Smooth muscle cell of the coronary artery (primary cell): ENCODE data around the gene KIAA0513. TPM values are rescaled to one million over a fixed set of nuclear protein-coding genes. Genes with fewer than 3 reads are reported as not detected.

ENCODE experiments used
- total RNA-seq: library from RNA; depleted of rRNA; stranded (reverse); fragments of >200 nt; gene quantifications from 2 replicates; pipeline ENCODE4 v1.2.3, GENCODE V29; 2014; ENCODE audit warnings: low replicate concordance

KIAA0513 gene, protein sequence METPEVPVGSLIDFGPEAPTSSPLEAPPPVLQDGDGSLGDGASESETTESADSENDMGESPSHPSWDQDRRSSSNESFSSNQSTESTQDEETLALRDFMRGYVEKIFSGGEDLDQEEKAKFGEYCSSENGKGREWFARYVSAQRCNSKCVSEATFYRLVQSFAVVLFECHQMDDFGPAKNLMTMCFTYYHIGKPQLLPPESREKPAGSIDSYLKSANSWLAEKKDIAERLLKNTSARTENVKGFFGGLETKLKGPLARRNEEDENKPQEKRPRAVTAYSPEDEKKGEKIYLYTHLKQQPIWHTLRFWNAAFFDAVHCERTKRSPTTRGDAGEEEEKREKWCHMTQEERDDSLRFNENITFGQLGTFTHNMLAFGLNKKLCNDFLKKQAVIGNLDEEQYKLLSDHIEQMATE
- total RNA-seq, result 8.4 and 23.3 TPM in 2 replicates

DNA sequence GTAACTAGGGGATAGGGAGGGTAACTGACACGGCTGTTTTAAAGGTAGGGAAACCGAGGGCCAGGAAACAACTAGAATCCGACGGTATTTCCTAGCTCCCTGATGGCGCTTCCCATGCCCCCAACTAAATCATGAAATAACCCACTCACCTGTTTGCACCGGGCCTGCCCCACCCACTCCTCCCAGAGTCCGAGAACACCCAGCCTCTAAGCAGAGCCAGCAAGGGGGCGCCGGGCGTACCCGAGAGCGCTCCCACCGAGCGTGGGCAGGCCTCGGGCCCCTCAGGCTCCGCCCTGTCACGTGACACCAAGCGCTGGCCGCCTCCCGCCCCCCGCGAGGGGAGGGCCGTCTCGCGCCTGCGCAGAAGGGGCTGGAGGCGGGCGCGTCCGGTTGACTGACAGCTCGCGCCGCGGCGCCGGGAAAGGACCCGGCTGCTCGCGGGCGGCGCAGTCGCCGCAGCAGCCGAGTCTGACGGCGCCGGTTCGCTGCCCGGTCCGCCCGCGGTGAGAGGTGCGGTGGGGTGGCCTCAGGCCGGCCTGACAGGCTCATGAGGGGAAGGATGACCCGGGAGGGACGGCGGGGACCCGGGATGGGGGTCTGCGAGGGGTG lies at the start of gene KIAA0513:
KIAA0513 (plus strand) TSS at position 447 of the 609 bp plus-strand sequence. CDS start 39,277 bp downstream, outside the sequence.

DNA sequence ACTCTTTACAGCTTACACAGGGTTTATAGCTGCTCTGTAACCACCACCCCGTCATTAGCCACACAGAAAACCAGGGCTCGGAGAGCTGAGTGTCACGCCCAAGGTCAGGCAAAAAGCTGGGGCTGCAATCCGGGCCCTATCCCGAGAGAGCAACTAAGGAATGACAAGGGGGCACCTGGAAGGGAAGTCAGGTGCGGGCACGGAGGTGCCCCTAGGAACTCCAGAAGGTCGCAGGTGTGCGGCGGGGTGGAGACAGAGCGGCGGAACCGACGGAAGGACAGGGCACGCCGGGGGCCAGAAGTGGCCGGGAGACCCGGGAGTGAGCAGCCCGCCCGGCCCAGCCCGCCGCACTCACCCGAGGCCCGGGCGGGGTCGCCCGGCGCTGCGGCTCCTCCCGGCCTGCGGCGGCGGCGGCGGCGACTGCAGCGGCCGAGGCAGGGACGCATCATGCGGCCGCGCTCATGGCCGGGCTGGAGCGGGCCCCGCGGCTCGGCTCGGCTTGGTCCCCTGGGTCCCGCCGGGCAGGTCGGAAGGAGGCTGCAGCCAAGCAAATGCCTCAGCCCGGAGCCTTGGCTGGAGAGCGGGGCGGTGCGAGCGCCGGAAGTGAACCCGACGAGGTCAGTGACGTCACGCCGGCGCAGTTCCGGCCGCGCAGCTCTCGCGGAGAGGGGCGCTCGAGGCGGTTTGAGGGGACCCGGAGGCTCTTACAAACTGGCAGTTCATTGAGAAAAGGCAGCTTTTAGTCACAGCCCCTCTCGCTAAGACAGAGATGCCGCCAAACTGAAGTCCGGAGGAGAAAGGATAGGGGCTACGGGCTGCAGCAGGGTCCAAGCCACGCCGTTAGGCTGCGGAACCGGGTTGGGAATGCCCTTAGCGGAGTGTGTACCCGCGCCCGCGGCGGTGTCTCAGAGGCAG lies 16.4 kb upstream of the KIAA0513 start, which contains the start of gene ZDHHC7:
ZDHHC7 (minus strand) TSS at position 605 of the 915 bp plus-strand sequence. CDS start 20,917 bp downstream, outside the sequence.

DNA sequence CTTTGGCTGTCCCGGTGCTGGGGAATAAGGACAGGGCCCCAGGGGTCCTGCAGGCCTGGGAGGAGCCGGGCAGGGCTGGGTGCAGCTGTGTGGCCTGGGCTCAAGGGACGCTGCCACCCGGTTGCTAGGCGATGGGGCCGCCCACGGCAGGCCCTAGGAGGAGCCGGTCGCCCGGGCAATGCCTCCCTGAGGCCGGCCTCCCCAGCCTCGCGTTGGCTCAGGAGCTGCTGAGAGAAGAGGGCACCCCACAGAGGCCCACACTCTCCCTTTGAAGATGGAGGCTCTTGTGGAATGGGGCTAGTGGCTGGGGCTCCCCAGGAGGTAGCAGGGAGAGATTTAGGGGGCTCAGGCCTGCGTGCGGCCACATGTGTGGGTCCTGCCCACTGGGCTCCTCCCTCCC lies 84.8 kb downstream of the KIAA0513 start, which contains the start of gene CIBAR2:
CIBAR2 (minus strand) TSS at position 109 of the 400 bp plus-strand sequence. CDS start 120 bp downstream, outside the sequence.

Other genes starting within 250 kb of the KIAA0513 start
- 0.98 and 2.8 TPM in 2 replicates for gene CRISPLD2, start 207.8 kb upstream of the KIAA0513 start, total RNA-seq
- gene ZDHHC7, start 16.3 kb upstream of the KIAA0513 start, total RNA-seq, result 43.5 and 190 TPM in 2 replicates
- gene CIBAR2, start 84.7 kb downstream of the KIAA0513 start, total RNA-seq, result 0.15 TPM in 1 of 2 replicates, not detected in the other